Neural cell (in vitro differentiated cells): Measurements from ENCODE around the gene ADAT1. TPM values are rescaled to one million over a fixed set of nuclear protein-coding genes. Genes with fewer than 3 reads are reported as not detected.

ENCODE experiments used
- H2AFZ ChIP-seq: fragments of 200-600, 300-800 bp; sonication (generic), shearing (Covaris generic); 2 replicates; pipeline ENCODE4 v1.6.0; 2014; ENCODE audit warnings: low read depth, mild to moderate bottlenecking, antibody characterized with exemption, low read length, moderate library complexity
- H3F3A ChIP-seq: fragments of 200-600 bp; shearing (Covaris generic); 2 replicates; pipeline ENCODE4 v1.6.1; 2016; ENCODE audit warnings: mild to moderate bottlenecking, moderate library complexity, mixed read lengths, antibody characterized with exemption, low read length; ENCODE audit not compliant: insufficient read depth, poor library complexity, severe bottlenecking
- H3K27ac ChIP-seq: fragments of 200-600, 300-800 bp; sonication (generic), shearing (Covaris generic); 2 replicates; pipeline ENCODE4 v1.5.1; 2014; ENCODE audit warnings: mild to moderate bottlenecking, low read length, moderate library complexity
- H3K27me3 ChIP-seq: fragments of 300-800, 200-600 bp; sonication (generic), shearing (Covaris generic); 2 replicates; pipeline ENCODE4 v1.6.0; 2014; ENCODE audit warnings: mild to moderate bottlenecking, low read depth, low read length, moderate library complexity; ENCODE audit not compliant: insufficient read depth
- H3K36me3 ChIP-seq: fragments of 300-800, 200-600 bp; sonication (generic), shearing (Covaris generic); 2 replicates; pipeline ENCODE4 v1.5.1; 2014; ENCODE audit warnings: mild to moderate bottlenecking, antibody characterized with exemption, low read length, moderate library complexity; ENCODE audit not compliant: insufficient read depth
- H3K4me2 ChIP-seq: fragments of 300-800, 200-600 bp; sonication (generic), shearing (Covaris generic); 2 replicates; pipeline ENCODE4 v1.6.0; 2014; ENCODE audit warnings: mild to moderate bottlenecking, low read length
- H3K4me3 ChIP-seq: fragments of 300-800, 200-600 bp; sonication (generic), shearing (Covaris generic); 2 replicates; pipeline ENCODE4 v1.5.1; 2014; ENCODE audit warnings: mild to moderate bottlenecking, low read length, moderate library complexity
- H3K79me2 ChIP-seq: fragments of 200-600 bp; shearing (Covaris generic); replicated peaks from 2 replicates; pipeline ENCODE4 v1.6.0; 2014; ENCODE audit warnings: mild to moderate bottlenecking, low read length, moderate library complexity; ENCODE audit not compliant: insufficient read depth
- H3K9ac ChIP-seq: fragments of 300-800, 200-600 bp; sonication (generic), shearing (Covaris generic); 2 replicates; pipeline ENCODE4 v1.6.1; 2016; ENCODE audit warnings: mild to moderate bottlenecking, low read length, mixed read lengths
- H3K9me2 ChIP-seq: fragments of 200-600 bp; shearing (Covaris generic); 2 replicates; pipeline ENCODE4 v1.6.1; 2016; ENCODE audit warnings: mild to moderate bottlenecking, low read length, mixed read lengths; ENCODE audit not compliant: insufficient read depth
- H3K9me3 ChIP-seq: fragments of 200-600, 300-800 bp; sonication (generic), shearing (Covaris generic); 2 replicates; pipeline ENCODE4 v1.6.1; 2016; ENCODE audit warnings: mild to moderate bottlenecking, mixed run types, low read length, moderate library complexity, mixed read lengths
- H4K20me1 ChIP-seq: fragments of 200-600 bp; shearing (Covaris generic); 2 replicates; pipeline ENCODE4 v1.6.1; 2016; ENCODE audit warnings: mild to moderate bottlenecking, mixed run types; ENCODE audit not compliant: insufficient read depth
- CTCF ChIP-seq: fragments of 450-650 bp; IDR thresholded peaks from 2 replicates; pipeline ENCODE4 v1.5.1; 2014; ENCODE audit warnings: antibody characterized with exemption, mild to moderate bottlenecking, moderate library complexity; ENCODE audit not compliant: poor library complexity, severe bottlenecking
- EP300 ChIP-seq: fragments of 450-650 bp; conservative IDR thresholded peaks from 2 replicates; pipeline ENCODE4 v1.6.1; 2014; ENCODE audit warnings: antibody characterized with exemption, mild to moderate bottlenecking, moderate library complexity; ENCODE audit not compliant: poor library complexity, severe bottlenecking
- EZH2 ChIP-seq: fragments of 200-600, 300-800 bp; shearing (Covaris generic), sonication (generic); IDR thresholded peaks from 2 replicates; pipeline ENCODE4 v1.6.1; 2014; ENCODE audit warnings: antibody characterized with exemption, low read length, borderline replicate concordance, mild to moderate bottlenecking; ENCODE audit not compliant: insufficient read depth, poor library complexity, severe bottlenecking
- MXI1 ChIP-seq: fragments of 450-650 bp; conservative IDR thresholded peaks from 2 replicates; pipeline ENCODE4 v1.6.1; 2014; ENCODE audit warnings: antibody characterized with exemption, mild to moderate bottlenecking; ENCODE audit not compliant: poor library complexity, severe bottlenecking
- POLR2AphosphoS5 ChIP-seq: IDR thresholded peaks from 2 replicates; pipeline ENCODE4 v1.6.1; 2012
- RAD21 ChIP-seq: fragments of 450-650 bp; conservative IDR thresholded peaks from 2 replicates; pipeline ENCODE4 v1.6.1; 2014; ENCODE audit warnings: antibody characterized with exemption, mild to moderate bottlenecking, moderate library complexity
- REST ChIP-seq: IDR thresholded peaks from 2 replicates; pipeline ENCODE4 v1.6.1; 2012; ENCODE audit warnings: borderline replicate concordance
- SMC3 ChIP-seq: fragments of 450-650 bp; conservative IDR thresholded peaks from 2 replicates; pipeline ENCODE4 v1.6.1; 2014; ENCODE audit warnings: antibody characterized with exemption, mild to moderate bottlenecking, moderate library complexity; ENCODE audit not compliant: poor library complexity
- TAF1 ChIP-seq: IDR thresholded peaks from 2 replicates; pipeline ENCODE4 v1.6.1; 2012; ENCODE audit warnings: low read depth
- polyA plus RNA-seq: library from polyadenylated mRNA; depleted of rRNA; stranded (reverse); fragments of >200 nt; gene quantifications from 2 replicates; pipeline ENCODE4 v1.2.3, GENCODE V29; 2014

Gene ADAT1
- polyA plus RNA-seq, 1 donor from 2014 or later, result 62.8 TPM

- Histone ChIP-seq H3K9me2 (no peaks in the 10 kb centered on the region), H3K9me3 (no peaks in the 10 kb centered on the region), H3K27me3 (no peaks in the 10 kb centered on the region), H3K36me3 (peaks cover 8% of the 10 kb centered on the region), H3K27ac (no peak overlapping the region), H4K20me1 (no peaks in the 10 kb centered on the region), H3K4me2 (no peak overlapping the region), H3F3A (no peaks in the 10 kb centered on the region), H3K9ac (no peak overlapping the region), H3K79me2 (no peaks in the 10 kb centered on the region), H2AFZ (no peak overlapping the region), H3K4me3 (no peak overlapping the region)
- TF ChIP-seq EZH2 (no peak), CTCF (no peak), SMC3 (no peak), TAF1 (no peak), POLR2AphosphoS5 (no peak), RAD21 (no peak), REST (no peak), MXI1 (no peak), EP300 (no peak)
Measured at GRCh38 chr16:75628351-75628750, 5.3 kb upstream of the ADAT1 start.

- no peak overlapping the region for H3K4me3 ChIP-seq
- no peak overlapping the region for H2AFZ ChIP-seq
- H3K36me3 ChIP-seq, result peaks cover 8% of the 10 kb centered on the region
- H4K20me1 ChIP-seq, result no peaks in the 10 kb centered on the region
- no peak overlapping the region for H3K4me2 ChIP-seq
- TF ChIP-seq RAD21 (no peak), SMC3 (no peak), REST (no peak), CTCF (no peak), TAF1 (no peak), POLR2AphosphoS5 (no peak), MXI1 (no peak)
- no peak overlapping the region for H3K27ac ChIP-seq
- H3K79me2 ChIP-seq, result no peaks in the 10 kb centered on the region
- H3K9me3 ChIP-seq, result no peaks in the 10 kb centered on the region
- H3K9me2 ChIP-seq, result no peaks in the 10 kb centered on the region
- no peaks in the 10 kb centered on the region for H3F3A ChIP-seq
- H3K9ac ChIP-seq, result no peak overlapping the region
- H3K27me3 ChIP-seq, result no peaks in the 10 kb centered on the region
Measured at GRCh38 chr16:75627851-75628250, 4.8 kb upstream of the ADAT1 start.
